ENCODE measurements around the gene DNLZ. TPM values are rescaled to one million over a fixed set of nuclear protein-coding genes. Genes with fewer than 3 reads are reported as not detected.
A peak's percentile ranks its signal among the peaks of the same experiment; 100 is the strongest.

The DNLZ gene
- total and polyA plus RNA-seq, 10 of the 15 experiments (the other 5 are each of a cell fraction or from before 2014, with no cell fraction given) = 0.66 to 29.7 (median 14.7) TPM; not detected in 1

DNA sequence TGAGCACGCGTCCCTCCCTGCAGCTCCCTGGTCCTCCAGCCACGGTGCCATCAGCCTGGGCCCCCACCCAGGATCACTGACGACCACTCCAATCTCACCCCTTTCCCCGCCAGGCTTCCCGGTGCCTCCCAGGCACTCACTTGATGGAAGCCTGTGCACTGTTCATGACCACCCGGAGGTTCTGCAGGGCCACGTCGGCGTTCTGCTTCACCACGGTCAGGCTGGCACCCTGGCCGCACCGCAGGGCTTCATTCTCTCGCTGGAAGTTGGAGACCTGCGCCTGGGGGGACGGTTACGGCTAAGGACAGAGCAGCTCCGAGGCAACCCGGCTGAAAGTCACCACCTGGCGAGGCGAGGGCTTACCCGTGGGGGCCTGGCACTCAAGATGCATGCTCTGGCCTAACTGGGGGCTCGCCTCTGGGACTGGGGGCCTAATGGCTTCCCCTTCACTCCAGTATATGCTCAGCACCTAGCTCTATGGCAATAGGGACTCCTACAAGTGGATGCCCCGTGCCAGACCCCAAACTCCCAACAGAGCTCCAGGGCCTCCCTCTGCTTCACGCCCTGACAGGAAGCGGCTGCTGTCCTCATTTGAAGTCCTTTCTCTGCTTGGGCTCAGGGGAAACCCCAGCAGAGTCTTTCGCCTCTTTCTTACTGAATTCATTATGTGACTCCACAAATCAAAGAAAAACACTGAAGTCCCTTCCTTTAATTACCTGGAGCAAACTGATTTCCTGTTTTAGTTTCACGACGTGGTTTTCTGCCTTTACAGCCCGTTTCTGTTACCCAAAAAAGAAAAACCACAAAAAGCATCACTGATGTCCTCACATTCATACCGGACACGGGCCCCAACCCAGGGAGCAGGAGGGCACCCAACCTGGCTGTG lies 40.6 kb upstream of the DNLZ start (continued):
- TF ChIP-seq, protein P1, sequence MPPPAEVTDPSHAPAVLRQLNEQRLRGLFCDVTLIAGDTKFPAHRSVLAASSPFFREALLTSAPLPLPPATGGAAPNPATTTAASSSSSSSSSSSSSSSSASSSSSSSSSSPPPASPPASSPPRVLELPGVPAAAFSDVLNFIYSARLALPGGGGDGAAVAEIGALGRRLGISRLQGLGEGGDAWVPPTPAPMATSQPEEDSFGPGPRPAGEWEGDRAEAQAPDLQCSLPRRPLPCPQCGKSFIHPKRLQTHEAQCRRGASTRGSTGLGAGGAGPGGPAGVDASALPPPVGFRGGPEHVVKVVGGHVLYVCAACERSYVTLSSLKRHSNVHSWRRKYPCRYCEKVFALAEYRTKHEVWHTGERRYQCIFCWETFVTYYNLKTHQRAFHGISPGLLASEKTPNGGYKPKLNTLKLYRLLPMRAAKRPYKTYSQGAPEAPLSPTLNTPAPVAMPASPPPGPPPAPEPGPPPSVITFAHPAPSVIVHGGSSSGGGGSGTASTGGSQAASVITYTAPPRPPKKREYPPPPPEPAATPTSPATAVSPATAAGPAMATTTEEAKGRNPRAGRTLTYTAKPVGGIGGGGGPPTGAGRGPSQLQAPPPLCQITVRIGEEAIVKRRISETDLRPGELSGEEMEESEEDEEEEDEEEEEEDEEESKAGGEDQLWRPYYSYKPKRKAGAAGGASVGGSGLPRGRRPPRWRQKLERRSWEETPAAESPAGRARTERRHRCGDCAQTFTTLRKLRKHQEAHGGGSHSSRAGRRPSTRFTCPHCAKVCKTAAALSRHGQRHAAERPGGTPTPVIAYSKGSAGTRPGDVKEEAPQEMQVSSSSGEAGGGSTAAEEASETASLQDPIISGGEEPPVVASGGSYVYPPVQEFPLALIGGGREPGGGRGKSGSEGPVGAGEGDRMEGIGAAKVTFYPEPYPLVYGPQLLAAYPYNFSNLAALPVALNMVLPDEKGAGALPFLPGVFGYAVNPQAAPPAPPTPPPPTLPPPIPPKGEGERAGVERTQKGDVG (CRISPR knock-in tag; IDR thresholded peaks at IDR 0.05) = no peak
- TF ChIP-seq EED (IDR thresholded peaks at IDR 0.05; ENCODE audit: low read depth) (peak; percentile 53; the same call in 1 of the 2 replicates), NFYB (IDR thresholded peaks at IDR 0.05; ENCODE audit: insufficient read depth, low read depth, low read length) (no peak), POLR2AphosphoS5 (IDR thresholded peaks at IDR 0.05; ENCODE audit: low read length) (no peak; the same call in 1 of the 2 replicates), HDGF (IDR thresholded peaks at IDR 0.05) (peak; percentile 76; the same call in 1 of the 2 replicates), MEF2B (IDR thresholded peaks at IDR 0.05; ENCODE audit: partially characterized antibody, poor library complexity, severe bottlenecking) (peak; percentile 52), MTA3 (IDR thresholded peaks at IDR 0.05; ENCODE audit: borderline replicate concordance, low read length) (0 out of 2 replicates have a peak, but pooled peaks have one; percentile 5), ZBED1 (IDR thresholded peaks at IDR 0.05; ENCODE audit: borderline replicate concordance) (no peak; the same call in 1 of the 2 replicates), ZNF207 (IDR thresholded peaks at IDR 0.05; ENCODE audit: borderline replicate concordance) (no peak), NFYA (IDR thresholded peaks at IDR 0.05; ENCODE audit: borderline replicate concordance, low read depth, low read length) (no peak), CREB1 (IDR thresholded peaks at IDR 0.05; ENCODE audit: low read depth) (peak; percentile 85), CEBPB (IDR thresholded peaks at IDR 0.05; ENCODE audit: borderline replicate concordance in 1 of 2, low read depth in 2 of 2, low read length in 2 of 2) (no peak), RELB (IDR thresholded peaks at IDR 0.05; ENCODE audit: low read depth) (no peak)
- TF ChIP-seq, protein P2, sequence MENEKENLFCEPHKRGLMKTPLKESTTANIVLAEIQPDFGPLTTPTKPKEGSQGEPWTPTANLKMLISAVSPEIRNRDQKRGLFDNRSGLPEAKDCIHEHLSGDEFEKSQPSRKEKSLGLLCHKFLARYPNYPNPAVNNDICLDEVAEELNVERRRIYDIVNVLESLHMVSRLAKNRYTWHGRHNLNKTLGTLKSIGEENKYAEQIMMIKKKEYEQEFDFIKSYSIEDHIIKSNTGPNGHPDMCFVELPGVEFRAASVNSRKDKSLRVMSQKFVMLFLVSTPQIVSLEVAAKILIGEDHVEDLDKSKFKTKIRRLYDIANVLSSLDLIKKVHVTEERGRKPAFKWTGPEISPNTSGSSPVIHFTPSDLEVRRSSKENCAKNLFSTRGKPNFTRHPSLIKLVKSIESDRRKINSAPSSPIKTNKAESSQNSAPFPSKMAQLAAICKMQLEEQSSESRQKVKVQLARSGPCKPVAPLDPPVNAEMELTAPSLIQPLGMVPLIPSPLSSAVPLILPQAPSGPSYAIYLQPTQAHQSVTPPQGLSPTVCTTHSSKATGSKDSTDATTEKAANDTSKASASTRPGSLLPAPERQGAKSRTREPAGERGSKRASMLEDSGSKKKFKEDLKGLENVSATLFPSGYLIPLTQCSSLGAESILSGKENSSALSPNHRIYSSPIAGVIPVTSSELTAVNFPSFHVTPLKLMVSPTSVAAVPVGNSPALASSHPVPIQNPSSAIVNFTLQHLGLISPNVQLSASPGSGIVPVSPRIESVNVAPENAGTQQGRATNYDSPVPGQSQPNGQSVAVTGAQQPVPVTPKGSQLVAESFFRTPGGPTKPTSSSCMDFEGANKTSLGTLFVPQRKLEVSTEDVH (IDR thresholded peaks at IDR 0.05; ENCODE audit: low read depth, partially characterized antibody) = peak; percentile 54
- TF ChIP-seq, protein P3, sequence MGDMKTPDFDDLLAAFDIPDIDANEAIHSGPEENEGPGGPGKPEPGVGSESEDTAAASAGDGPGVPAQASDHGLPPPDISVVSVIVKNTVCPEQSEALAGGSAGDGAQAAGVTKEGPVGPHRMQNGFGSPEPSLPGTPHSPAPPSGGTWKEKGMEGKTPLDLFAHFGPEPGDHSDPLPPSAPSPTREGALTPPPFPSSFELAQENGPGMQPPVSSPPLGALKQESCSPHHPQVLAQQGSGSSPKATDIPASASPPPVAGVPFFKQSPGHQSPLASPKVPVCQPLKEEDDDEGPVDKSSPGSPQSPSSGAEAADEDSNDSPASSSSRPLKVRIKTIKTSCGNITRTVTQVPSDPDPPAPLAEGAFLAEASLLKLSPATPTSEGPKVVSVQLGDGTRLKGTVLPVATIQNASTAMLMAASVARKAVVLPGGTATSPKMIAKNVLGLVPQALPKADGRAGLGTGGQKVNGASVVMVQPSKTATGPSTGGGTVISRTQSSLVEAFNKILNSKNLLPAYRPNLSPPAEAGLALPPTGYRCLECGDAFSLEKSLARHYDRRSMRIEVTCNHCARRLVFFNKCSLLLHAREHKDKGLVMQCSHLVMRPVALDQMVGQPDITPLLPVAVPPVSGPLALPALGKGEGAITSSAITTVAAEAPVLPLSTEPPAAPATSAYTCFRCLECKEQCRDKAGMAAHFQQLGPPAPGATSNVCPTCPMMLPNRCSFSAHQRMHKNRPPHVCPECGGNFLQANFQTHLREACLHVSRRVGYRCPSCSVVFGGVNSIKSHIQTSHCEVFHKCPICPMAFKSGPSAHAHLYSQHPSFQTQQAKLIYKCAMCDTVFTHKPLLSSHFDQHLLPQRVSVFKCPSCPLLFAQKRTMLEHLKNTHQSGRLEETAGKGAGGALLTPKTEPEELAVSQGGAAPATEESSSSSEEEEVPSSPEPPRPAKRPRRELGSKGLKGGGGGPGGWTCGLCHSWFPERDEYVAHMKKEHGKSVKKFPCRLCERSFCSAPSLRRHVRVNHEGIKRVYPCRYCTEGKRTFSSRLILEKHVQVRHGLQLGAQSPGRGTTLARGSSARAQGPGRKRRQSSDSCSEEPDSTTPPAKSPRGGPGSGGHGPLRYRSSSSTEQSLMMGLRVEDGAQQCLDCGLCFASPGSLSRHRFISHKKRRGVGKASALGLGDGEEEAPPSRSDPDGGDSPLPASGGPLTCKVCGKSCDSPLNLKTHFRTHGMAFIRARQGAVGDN (IDR thresholded peaks at IDR 0.05) = peak; percentile 59; the same call in 1 of the 2 replicates

Data from GM12878 (cell line).